Glutamatergic neuron (in vitro differentiated cells): ENCODE data around the gene DDX25. TPM values are rescaled to one million over a fixed set of nuclear protein-coding genes. Genes with fewer than 3 reads are reported as not detected.
"Not testable (repeated sequence)": the region's sequence is repeated elsewhere in the genome, so short reads cannot be mapped to it uniquely, and the experiment has no call there.

Experiments
- DNase-seq: peaks from one replicate; pipeline ENCODE4 v3.0.0; 2022
- H3K27ac Mint-ChIP-seq: one replicate; pipeline ENCODE4 v1.8.0; 2020; ENCODE audit warnings: mild to moderate bottlenecking, mixed read lengths, inconsistent platforms; ENCODE audit not compliant: unreplicated experiment
- H3K27me3 Mint-ChIP-seq: one replicate; pipeline ENCODE4 v1.8.0; 2020; ENCODE audit warnings: mild to moderate bottlenecking, moderate library complexity, mixed read lengths, inconsistent platforms; ENCODE audit not compliant: unreplicated experiment
- H3K36me3 Mint-ChIP-seq: one replicate; pipeline ENCODE4 v1.8.0; 2020; ENCODE audit warnings: mild to moderate bottlenecking, mixed read lengths, inconsistent platforms; ENCODE audit not compliant: unreplicated experiment
- H3K4me1 Mint-ChIP-seq: one replicate; pipeline ENCODE4 v1.8.0; 2020; ENCODE audit warnings: mild to moderate bottlenecking, low read depth, mixed read lengths, inconsistent platforms; ENCODE audit not compliant: unreplicated experiment
- H3K4me3 Mint-ChIP-seq: one replicate; pipeline ENCODE4 v1.8.0; 2020; ENCODE audit warnings: mild to moderate bottlenecking, mixed read lengths, inconsistent platforms; ENCODE audit not compliant: unreplicated experiment
- H3K9me3 Mint-ChIP-seq: one replicate; pipeline ENCODE4 v1.8.0; 2020; ENCODE audit warnings: mild to moderate bottlenecking, moderate library complexity, mixed read lengths, inconsistent platforms; ENCODE audit not compliant: unreplicated experiment
- CTCF ChIP-seq: fragments of 200-600 bp; sonication (generic); IDR thresholded peaks from one replicate; pipeline ENCODE4 v1.5.0; 2021; ENCODE audit not compliant: partially characterized antibody, unreplicated experiment
- total RNA-seq: library from RNA; stranded (reverse); fragmentation: NEBNext Ultra II Directional; extraction: Animal tissue kit (Norgen Biotek cat#: 25700); gene quantifications from one replicate; pipeline ENCODE4 v1.2.1, GENCODE V29; 2021; ENCODE audit not compliant: unreplicated experiment

DDX25 gene
- total RNA-seq, 1 donor from 2014 or later: 11.3 TPM

GRCh38 chr11:125910226-125910849 is 6.0 kb downstream of the DDX25 start:
- H3K36me3 Mint-ChIP-seq: peaks cover 5% of the 10 kb centered on the region

DNA sequence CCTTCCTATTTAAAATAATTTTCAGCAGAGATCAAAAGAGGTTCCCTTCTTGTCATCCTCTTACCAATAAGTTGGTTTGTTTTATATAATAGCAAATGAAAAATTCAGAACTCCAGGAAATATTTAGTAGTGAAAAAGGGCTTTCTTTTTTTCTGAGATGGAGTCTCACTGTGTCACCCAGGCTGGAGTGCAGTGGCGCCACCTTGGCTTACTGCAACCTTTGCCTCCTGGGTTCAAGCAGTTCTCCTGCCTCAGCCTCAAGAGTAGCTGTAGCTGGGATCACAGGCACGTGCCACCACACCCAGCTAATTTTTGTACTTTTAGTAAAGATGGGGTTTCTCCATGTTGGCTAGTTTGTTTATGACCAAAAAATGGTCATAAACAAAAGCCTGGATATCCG is 10.3 kb downstream of the DDX25 start:
- not testable (repeated sequence) for DNase-seq, H3K9me3 Mint-ChIP-seq, H3K27me3 Mint-ChIP-seq, H3K4me1 Mint-ChIP-seq, H3K4me3 Mint-ChIP-seq, H3K36me3 Mint-ChIP-seq, H3K27ac Mint-ChIP-seq

More at GRCh38 chr11:125910226-125910849, 6.0 kb downstream of the DDX25 start:
- Mint-ChIP-seq H3K4me3 (no peak overlapping the region), H3K4me1 (peaks cover 9% of the 10 kb centered on the region), H3K9me3 (peaks cover 3% of the 10 kb centered on the region), H3K27ac (no peak overlapping the region), H3K27me3 (peaks cover 2% of the 10 kb centered on the region)
- no peak for DNase-seq
- no peak for TF ChIP-seq CTCF

GRCh38 chr11:125916683-125917347 is 12.5 kb downstream of the DDX25 start:
- H3K27ac Mint-ChIP-seq: no peak overlapping the region
- no peak for DNase-seq
- H3K4me1 Mint-ChIP-seq: peaks cover 4% of the 10 kb centered on the region
- TF ChIP-seq CTCF: no peak
- no peak overlapping the region for H3K4me3 Mint-ChIP-seq
- peaks cover 4% of the 10 kb centered on the region for H3K27me3 Mint-ChIP-seq
- no peaks in the 10 kb centered on the region for H3K9me3 Mint-ChIP-seq
- H3K36me3 Mint-ChIP-seq: no peaks in the 10 kb centered on the region

DNA sequence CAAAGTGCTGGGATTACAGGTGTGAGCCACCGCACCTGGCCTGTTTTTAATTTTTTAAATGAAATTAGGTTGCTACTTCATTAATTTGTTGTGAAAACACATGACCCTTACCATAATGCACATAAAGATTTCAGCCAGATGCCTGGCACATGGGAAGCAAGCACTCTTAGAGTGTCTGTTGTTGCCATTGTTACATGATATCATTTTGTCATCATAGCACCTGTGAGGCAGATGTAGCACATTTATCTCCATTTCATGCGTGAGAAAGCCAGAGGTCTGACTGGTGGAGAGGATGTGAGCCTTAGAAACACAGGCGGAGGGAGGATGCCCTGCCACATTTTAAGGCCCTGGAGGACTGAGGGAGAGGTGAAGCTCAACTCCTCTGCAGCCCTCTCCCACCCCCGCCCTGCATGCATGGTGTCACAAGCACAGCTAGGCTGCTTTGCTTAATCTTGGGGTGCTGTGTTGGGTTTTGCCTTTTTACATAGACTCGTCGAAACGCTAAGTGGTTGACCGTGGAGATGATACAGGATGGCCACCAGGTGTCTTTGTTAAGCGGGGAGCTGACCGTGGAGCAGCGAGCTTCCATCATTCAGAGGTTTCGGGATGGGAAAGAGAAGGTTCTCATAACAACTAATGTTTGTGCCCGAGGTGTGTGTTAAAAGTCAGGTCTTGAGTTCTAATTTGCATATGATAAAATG is 14.0 kb downstream of the DDX25 start:
- Mint-ChIP-seq H3K36me3 (no peaks in the 10 kb centered on the region), H3K4me3 (no peak overlapping the region), H3K27ac (no peak overlapping the region), H3K27me3 (peaks cover 2% of the 10 kb centered on the region), H3K9me3 (no peaks in the 10 kb centered on the region), H3K4me1 (peaks cover 12% of the 10 kb centered on the region)
- no peak for DNase-seq
- TF ChIP-seq CTCF: no peak

DNA sequence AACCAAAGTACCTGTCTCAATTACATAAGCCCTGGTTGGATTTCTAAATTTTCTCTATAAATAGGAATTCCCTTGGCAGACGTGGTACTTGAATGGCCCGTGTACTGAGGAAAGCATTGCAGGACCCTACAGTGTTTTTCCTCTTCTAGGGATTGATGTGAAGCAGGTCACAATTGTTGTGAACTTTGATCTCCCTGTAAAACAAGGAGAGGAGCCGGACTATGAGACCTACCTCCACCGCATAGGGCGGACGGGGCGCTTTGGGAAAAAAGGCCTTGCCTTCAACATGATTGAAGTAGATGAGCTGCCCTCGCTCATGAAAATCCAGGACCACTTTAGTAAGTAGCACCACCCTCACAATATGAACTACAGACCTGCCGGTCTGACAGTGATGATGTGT is 16.7 kb downstream of the DDX25 start:
- no peak overlapping the region for H3K27ac Mint-ChIP-seq

More for the DNA sequence above, 16.7 kb downstream of the DDX25 start:
- Mint-ChIP-seq H3K27me3 (no peaks in the 10 kb centered on the region), H3K9me3 (no peaks in the 10 kb centered on the region), H3K4me3 (no peak overlapping the region), H3K36me3 (no peaks in the 10 kb centered on the region), H3K4me1 (peaks cover 26% of the 10 kb centered on the region)
- TF ChIP-seq CTCF: no peak
- DNase-seq: no peak
